Fibroblast of pulmonary artery (primary cell): ENCODE data around the gene SLC6A7.

Experiments used
- DNase-seq: peaks from one replicate; pipeline ENCODE4 v3.0.0-alpha.2; 2010; ENCODE audit warnings: low read depth
- H3K4me3 ChIP-seq: replicated peaks from 2 replicates; pipeline ENCODE4 v1.5.1; 2011; ENCODE audit warnings: low read depth, mild to moderate bottlenecking, control low read depth, low read length, moderate library complexity
- TF ChIP-seq, protein P1 (sequence below): IDR thresholded peaks from 2 replicates; pipeline ENCODE4 v1.5.1; 2011; ENCODE audit warnings: mild to moderate bottlenecking, control low read depth, low read length, inconsistent platforms; ENCODE audit errors: missing control alignments

The SLC6A7 gene

DNA sequence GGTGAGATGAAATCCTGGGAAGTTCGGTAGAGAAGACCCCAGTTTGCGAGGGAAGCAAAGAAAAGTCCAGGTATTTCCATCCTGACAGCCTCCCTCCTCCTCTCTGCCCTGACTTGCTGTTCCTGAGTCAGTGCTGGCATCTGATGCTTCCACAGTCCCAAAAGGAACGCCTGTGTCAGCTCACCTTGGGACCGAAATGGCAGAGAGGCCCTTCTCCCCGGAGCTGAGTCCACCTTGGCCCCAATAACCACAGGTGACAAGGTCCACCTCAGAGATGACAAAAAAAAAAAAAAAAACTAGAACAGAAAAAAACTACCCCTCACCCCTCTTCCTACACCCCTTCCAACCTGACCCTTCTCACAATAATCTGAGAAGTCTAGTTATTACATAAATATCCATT is 31.6 kb downstream of the SLC6A7 start:
- no peak overlapping the region for H3K4me3 ChIP-seq
- DNase-seq: no peak
- TF ChIP-seq, protein P1, sequence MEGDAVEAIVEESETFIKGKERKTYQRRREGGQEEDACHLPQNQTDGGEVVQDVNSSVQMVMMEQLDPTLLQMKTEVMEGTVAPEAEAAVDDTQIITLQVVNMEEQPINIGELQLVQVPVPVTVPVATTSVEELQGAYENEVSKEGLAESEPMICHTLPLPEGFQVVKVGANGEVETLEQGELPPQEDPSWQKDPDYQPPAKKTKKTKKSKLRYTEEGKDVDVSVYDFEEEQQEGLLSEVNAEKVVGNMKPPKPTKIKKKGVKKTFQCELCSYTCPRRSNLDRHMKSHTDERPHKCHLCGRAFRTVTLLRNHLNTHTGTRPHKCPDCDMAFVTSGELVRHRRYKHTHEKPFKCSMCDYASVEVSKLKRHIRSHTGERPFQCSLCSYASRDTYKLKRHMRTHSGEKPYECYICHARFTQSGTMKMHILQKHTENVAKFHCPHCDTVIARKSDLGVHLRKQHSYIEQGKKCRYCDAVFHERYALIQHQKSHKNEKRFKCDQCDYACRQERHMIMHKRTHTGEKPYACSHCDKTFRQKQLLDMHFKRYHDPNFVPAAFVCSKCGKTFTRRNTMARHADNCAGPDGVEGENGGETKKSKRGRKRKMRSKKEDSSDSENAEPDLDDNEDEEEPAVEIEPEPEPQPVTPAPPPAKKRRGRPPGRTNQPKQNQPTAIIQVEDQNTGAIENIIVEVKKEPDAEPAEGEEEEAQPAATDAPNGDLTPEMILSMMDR: no peak

DNA sequence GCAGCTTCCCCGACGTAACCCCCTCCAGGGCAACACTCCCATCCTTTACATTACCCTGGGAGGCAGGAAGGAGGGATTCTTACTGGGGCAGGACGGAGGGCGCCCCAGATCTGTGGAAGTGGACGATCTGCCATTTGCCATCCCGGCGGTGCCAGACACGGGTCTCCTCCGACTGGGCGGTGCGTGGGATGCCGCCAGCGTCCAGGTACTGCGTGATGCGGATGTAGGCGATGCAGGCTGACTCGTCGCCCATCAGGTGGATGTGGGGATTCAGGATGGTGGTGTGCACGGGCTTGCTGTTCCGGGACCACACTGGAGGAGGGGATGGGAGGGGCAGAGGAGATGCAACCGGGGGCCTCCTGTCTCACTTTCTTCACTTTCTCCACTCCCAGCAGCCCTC is 33.0 kb downstream of the SLC6A7 start:
- DNase-seq: no peak
- TF ChIP-seq, protein P1: no peak
- no peak overlapping the region for H3K4me3 ChIP-seq

DNA sequence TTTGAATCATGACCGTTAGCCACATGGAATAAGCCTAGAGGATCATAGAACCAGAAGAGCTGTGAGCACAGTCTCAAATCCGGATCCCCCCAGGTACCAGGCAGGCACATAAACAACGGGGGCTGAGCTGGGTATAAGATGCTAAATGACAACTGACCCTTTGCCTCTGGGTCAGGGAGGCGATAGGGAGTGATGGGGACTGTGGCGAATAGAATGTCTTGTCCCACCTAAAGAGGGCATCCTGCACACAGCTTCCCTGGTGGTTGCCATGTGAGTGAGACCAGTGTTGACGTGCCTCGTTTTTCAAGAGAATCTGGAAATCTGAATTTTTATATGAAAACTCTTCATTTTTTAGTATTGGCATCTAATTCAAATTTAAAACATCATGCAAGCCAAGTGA is 33.6 kb downstream of the SLC6A7 start:
- DNase-seq: no peak
- TF ChIP-seq, protein P1: no peak
- H3K4me3 ChIP-seq: no peak overlapping the region

DNA sequence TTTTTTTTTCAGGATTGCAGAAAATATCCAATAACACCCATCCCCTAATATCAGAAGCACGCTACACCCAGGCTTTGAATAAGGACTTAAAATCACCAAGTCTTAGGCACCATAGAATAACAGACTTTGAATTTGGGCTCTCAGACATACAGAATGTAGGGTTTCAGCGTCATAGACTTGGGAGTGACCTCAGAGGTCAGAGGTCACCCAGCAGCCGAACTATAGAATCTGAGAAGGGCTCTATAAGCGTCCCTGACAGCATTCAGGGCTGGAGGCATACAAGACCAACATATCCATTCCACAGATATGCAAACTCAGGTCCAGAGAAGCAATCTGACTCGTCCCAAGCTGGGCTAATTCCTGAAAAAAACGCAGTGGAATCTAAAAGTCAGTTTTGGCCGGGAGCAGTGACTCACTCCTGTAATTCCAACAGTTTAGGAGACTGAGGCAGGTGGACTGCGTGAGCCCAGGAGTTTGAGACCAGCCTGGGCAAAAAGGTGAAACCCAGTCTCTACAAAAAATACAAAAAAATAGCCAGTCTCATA is 34.7 kb downstream of the SLC6A7 start:
- TF ChIP-seq, protein P1: no peak
- no peak for DNase-seq
- H3K4me3 ChIP-seq: no peak overlapping the region

DNA sequence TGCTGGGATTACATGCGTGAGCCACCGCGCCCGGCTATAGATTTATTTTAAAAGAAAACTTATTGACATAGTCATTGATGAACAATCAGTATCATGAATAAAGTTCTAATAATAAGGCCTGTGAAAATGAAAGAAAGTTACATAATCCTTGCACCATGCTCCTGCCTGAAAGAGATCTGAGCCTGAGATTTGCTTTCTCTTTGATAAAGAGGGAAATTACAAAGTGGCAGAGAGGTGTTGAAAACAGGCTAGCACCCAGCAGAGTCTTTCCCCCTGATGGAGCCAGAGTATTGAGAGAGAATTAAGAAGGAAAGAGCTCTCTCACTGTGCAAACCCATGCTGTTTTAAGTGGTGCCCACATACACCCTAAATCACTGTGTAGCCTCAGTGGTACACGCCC is 37.2 kb downstream of the SLC6A7 start:
- no peak for DNase-seq
- TF ChIP-seq, protein P1: no peak
- H3K4me3 ChIP-seq: no peak overlapping the region

DNA sequence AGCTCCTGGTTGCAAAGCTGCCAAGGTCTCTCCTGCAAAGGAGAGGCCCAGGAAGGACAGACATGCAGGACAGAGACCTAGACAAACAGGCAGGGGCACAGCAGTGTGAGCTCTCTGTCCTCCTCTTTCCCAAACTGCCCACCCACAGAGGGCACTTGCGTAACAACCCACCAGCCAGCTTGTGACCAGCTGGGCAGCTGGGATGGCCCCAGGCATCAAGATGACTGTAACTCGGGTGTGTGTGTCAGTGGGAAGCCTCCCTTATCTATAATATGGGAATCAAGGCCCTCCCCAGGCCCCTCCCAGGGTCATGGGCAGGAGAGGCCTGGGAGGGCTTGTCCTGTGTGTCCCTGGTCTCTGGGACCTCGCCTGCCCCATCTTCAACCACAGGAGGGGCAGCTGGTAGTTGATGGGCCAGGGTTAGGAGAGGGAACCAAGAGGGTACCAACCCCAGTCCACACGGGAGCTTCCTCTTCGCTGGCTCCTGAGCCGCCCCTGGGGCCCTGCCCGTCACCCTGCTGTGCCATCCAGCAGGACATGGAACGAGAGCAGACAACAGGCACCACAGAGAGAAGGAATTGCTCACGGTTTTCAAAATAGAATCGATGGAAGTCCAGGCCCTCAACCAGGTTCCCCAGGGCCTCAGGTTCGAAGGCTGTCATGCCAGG is 37.9 kb downstream of the SLC6A7 start:
- peak; percentile 23 for DNase-seq
- H3K4me3 ChIP-seq: no peak overlapping the region
- TF ChIP-seq, protein P1: no peak

DNA sequence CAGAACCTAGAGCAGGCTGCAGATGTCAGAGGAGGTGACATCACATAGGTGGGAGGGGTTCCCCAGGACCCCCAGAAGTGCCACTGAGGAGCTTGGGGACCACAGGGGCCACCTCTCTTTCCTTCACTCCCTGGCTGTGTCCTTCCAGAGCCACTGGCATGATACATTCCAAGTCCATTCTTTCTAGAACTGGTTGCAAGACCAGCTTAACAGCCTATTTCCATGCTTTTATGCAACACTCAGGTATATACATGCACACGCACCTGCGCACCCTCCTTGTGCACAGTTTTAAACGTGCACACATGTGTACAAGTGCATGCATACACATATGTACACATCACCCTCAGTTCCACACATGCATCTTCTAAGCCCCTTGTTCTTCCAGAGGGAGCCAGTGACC is 39.7 kb downstream of the SLC6A7 start:
- TF ChIP-seq, protein P1: no peak
- DNase-seq: no peak
- H3K4me3 ChIP-seq: no peak overlapping the region
